GM18867 (cell line): ENCODE measurements around the gene GRIK2.

ENCODE experiments used
- ATAC-seq: cut with Tn5 transposase; IDR thresholded peaks from one replicate; pipeline ENCODE4 v1.9.1; 2021; ENCODE audit warnings: mild to moderate bottlenecking, moderate library complexity; ENCODE audit not compliant: unreplicated experiment

The GRIK2 gene

GRCh38 chr6:101765281-101765680, 371.8 kb downstream of the GRIK2 start:
- no peak for ATAC-seq

- ATAC-seq: no peak
Measured at GRCh38 chr6:101770116-101770515, 376.6 kb downstream of the GRIK2 start.

- ATAC-seq: no peak
Measured at GRCh38 chr6:101776919-101777350, 383.4 kb downstream of the GRIK2 start.

GRCh38 chr6:101777646-101778045, 384.1 kb downstream of the GRIK2 start:
- no peak for ATAC-seq

GRCh38 chr6:101779051-101779844, 385.7 kb downstream of the GRIK2 start:
- no peak for ATAC-seq

GRCh38 chr6:101783287-101783686, 389.8 kb downstream of the GRIK2 start:
- peak; percentile 37 for ATAC-seq

GRCh38 chr6:101784094-101784493, 390.6 kb downstream of the GRIK2 start:
- no peak for ATAC-seq

- no peak for ATAC-seq
Measured at GRCh38 chr6:101799531-101799930, 406.0 kb downstream of the GRIK2 start.

GRCh38 chr6:101800598-101800997, 407.1 kb downstream of the GRIK2 start:
- ATAC-seq: no peak

- no peak for ATAC-seq
Measured at GRCh38 chr6:101803136-101803535, 409.6 kb downstream of the GRIK2 start.

GRCh38 chr6:101806241-101806640, 412.7 kb downstream of the GRIK2 start:
- no peak for ATAC-seq

GRCh38 chr6:101811108-101811507, 417.6 kb downstream of the GRIK2 start:
- ATAC-seq: no peak

GRCh38 chr6:101816716-101817115, 423.2 kb downstream of the GRIK2 start:
- no peak for ATAC-seq

GRCh38 chr6:101818051-101818450, 424.5 kb downstream of the GRIK2 start:
- ATAC-seq: no peak

- ATAC-seq: no peak
Measured at GRCh38 chr6:101824551-101825345, 431.2 kb downstream of the GRIK2 start.

- no peak for ATAC-seq
Measured at GRCh38 chr6:101826269-101826668, 432.8 kb downstream of the GRIK2 start.

- no peak for ATAC-seq
Measured at GRCh38 chr6:101826678-101827077, 433.2 kb downstream of the GRIK2 start.

- peak; percentile 75 for ATAC-seq
Measured at GRCh38 chr6:101830501-101831031, 437.1 kb downstream of the GRIK2 start.

- no peak for ATAC-seq
Measured at GRCh38 chr6:101832371-101832770, 438.9 kb downstream of the GRIK2 start.

GRCh38 chr6:101840100-101840499, 446.6 kb downstream of the GRIK2 start:
- no peak for ATAC-seq

- ATAC-seq: peak; percentile 91
Measured at GRCh38 chr6:101845172-101845571, 451.7 kb downstream of the GRIK2 start.

GRCh38 chr6:101845621-101846020, 452.1 kb downstream of the GRIK2 start:
- ATAC-seq: peak; percentile 97
